ENCODE measurements around the gene GPATCH1.
"Not testable (repeated sequence)": the region's sequence is repeated elsewhere in the genome, so short reads cannot be mapped to it uniquely, and the experiment has no call there.

GPATCH1 gene

DNA sequence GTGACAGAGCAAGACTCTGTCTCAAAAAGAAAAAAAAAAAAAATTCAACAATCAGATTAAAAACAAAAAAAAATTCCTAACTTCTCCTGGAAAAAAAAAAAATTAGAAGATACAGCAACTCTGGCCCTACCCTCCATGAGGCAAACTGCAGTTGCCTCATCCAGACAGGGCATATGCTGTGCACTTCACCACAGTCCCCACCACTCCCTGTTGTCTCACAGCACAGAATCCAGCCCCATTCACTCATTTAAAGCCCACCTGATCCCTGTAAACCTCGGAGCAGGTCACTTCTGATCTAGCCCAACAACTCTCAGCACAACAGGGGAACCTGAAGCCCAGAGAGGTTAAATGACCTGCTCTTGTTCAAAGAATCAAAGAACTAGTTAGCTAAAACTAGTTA, 41.2 kb upstream of the GPATCH1 start:
- Mint-ChIP-seq H3K27ac (no peak overlapping the region), H3K4me3 (no peak overlapping the region), H3K9me3 (peaks cover 8% of the 10 kb centered on the region), H3K36me3 (ENCODE audit: low read depth) (peaks cover 15% of the 10 kb centered on the region), H3K4me1 (peaks cover 20% of the 10 kb centered on the region), H3K27me3 (ENCODE audit: low read depth, poor library complexity) (peaks cover 5% of the 10 kb centered on the region)
- DNase-seq, result no peak
- TF ChIP-seq CTCF (IDR thresholded peaks at IDR 0.05), result no peak

DNA sequence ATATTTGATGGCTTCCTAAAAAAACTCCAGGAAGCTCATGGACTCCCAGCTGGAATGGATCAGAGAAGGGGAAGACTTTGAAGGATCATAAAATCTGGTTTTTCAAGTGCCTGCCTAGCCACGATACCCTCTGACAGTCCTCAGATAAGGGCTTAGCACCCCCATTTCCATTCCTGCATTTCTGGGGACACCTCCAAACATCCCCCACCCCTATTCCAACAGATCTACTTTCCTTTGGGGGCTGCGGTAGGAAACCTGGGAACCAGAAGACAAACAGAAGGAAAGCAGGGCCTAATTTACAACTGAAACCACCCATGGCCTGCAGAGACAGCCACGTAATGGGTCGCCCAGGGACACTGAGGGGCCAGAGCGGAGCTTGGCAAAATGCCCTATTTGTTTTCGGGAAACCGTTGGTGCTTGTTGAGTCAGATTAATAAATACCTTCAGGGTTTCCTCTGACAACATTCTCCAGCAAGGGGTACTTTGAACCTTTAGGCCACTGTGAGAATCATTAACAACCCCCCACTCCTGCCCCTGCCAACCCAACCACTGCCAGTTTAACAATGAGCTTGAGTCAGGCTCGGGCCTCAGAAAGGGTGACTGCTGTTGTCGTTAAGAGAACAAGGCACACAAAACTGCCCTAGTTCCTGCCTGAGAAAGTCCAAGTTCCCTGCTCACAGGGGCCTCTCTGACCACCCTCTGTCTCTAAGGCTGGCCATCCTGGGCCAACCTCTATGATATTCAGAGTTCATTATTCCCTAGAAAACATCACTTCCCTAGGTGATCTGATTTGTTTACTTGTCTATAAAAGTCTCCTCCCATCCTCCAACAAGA, 39.8 kb upstream of the GPATCH1 start:
- Mint-ChIP-seq H3K27ac (peak overlapping the region; percentile 38), H3K4me1 (peaks cover 20% of the 10 kb centered on the region), H3K27me3 (ENCODE audit: low read depth, poor library complexity) (peaks cover 5% of the 10 kb centered on the region), H3K9me3 (peaks cover 8% of the 10 kb centered on the region), H3K4me3 (no peak overlapping the region), H3K36me3 (ENCODE audit: low read depth) (peaks cover 15% of the 10 kb centered on the region)
- TF ChIP-seq CTCF (IDR thresholded peaks at IDR 0.05), result no peak
- no peak for DNase-seq

DNA sequence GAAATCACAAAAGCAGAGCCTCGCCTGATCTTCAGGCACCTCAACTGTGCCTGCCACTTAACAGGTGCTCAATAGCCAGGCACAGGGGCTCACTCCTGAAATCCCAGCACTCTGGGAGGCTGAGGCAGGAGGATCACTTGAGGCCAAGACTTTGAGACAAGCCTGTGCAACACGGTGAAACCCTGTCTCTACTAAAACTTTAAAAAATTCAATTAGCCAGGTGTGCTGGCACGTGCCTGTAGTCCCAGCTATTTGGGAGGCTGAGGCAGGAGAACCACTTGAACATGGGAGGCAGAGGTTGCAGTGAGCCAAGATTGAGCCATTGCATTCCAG, 39.2 kb upstream of the GPATCH1 start:
- Mint-ChIP-seq H3K4me1 (peaks cover 20% of the 10 kb centered on the region), H3K36me3 (ENCODE audit: low read depth) (peaks cover 15% of the 10 kb centered on the region), H3K27ac (peak overlapping the region; percentile 38)
- H3K4me3 Mint-ChIP-seq; DNase-seq; H3K27me3 Mint-ChIP-seq (ENCODE audit: low read depth, poor library complexity); H3K9me3 Mint-ChIP-seq: not testable (repeated sequence)

DNA sequence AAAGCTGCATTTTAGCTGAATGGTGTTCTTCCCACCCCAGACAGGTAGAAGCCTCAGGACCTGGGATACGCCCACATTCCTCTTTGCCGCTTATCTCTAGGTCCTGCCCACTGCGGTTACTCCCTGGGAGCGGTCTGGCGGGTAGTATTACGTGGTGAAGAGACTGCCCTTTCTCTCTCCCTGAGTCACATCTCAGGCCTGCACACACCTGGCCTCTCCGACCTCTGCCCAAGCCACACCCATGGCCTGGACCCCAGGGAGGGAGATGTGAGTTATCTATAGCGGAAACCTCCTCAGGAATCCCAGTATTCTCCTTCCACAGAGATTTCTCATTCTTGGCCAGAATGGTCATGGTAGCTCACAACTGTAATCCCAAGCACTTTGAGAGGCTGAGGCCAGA, 33.6 kb upstream of the GPATCH1 start:
- no peaks in the 10 kb centered on the region for H3K27me3 Mint-ChIP-seq (ENCODE audit: low read depth, poor library complexity)
- H3K27ac Mint-ChIP-seq, result no peak overlapping the region
- no peaks in the 10 kb centered on the region for H3K36me3 Mint-ChIP-seq (ENCODE audit: low read depth)
- H3K4me3 Mint-ChIP-seq, result no peak overlapping the region
- no peak for TF ChIP-seq CTCF (IDR thresholded peaks at IDR 0.05)
- H3K4me1 Mint-ChIP-seq, result peaks cover 16% of the 10 kb centered on the region
- no peaks in the 10 kb centered on the region for H3K9me3 Mint-ChIP-seq
- no peak for DNase-seq

DNA sequence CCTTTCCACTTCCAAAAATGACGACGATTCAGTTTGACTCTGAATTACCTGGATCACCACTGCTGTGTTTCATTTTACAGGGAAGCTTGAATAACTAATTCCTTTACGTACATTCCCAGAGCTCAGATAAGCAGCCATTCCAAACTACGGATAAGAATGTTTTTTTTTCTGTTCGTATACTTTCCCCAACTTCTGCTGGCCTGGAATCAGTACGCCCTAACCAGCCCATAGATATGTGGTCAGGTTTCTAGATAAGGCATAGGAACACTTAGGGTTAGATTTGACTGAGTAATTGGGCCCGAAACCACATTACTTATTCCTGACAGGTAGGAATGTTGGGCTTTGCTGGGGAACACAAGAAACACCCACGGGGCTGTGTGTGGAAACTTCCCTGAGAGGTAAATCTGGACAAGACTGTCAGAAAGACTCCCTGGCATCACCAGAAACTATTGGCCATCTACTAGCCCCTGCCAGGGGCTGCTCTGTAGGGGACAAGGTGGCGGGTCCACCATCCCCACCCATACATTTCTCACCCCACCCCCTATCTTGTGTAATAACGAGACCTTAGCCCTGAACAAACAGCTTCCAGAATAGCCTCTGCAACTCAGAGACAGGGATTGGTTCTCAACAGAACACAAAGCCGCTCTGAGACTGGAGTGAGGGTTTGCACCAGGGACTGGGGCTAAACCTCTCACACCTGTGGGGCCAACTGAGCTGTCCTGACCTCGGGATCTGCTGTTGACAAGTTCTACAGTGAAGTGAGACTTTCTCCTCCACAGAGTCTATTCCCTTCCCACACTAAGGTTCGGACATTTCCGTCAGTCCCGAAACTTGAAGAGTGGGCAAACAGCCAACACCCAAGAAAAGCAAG, 31.9 kb upstream of the GPATCH1 start:
- no peak for DNase-seq
- peaks cover 22% of the 10 kb centered on the region for H3K4me1 Mint-ChIP-seq
- no peaks in the 10 kb centered on the region for H3K27me3 Mint-ChIP-seq (ENCODE audit: low read depth, poor library complexity)
- no peaks in the 10 kb centered on the region for H3K36me3 Mint-ChIP-seq (ENCODE audit: low read depth)
- no peak overlapping the region for H3K27ac Mint-ChIP-seq
- TF ChIP-seq CTCF (IDR thresholded peaks at IDR 0.05), result no peak
- H3K4me3 Mint-ChIP-seq, result no peak overlapping the region
- H3K9me3 Mint-ChIP-seq, result no peaks in the 10 kb centered on the region

GRCh38 chr19:33050110-33050509, 30.9 kb upstream of the GPATCH1 start:
- no peak overlapping the region for H3K4me3 Mint-ChIP-seq
- peaks cover 22% of the 10 kb centered on the region for H3K4me1 Mint-ChIP-seq
- no peak overlapping the region for H3K27ac Mint-ChIP-seq
- no peaks in the 10 kb centered on the region for H3K9me3 Mint-ChIP-seq
- no peak for DNase-seq
- TF ChIP-seq CTCF (IDR thresholded peaks at IDR 0.05), result no peak
- no peaks in the 10 kb centered on the region for H3K27me3 Mint-ChIP-seq (ENCODE audit: low read depth, poor library complexity)
- H3K36me3 Mint-ChIP-seq (ENCODE audit: low read depth), result no peaks in the 10 kb centered on the region
